ENCODE data around the gene SCAMP5.

Gene SCAMP5

GRCh38 chr15:75023181-75023871 is 28.0 kb downstream of the SCAMP5 start, which contains the start of gene PPCDC:
Gene PPCDC (plus strand): TSS chr15:75023590. CDS start chr15:75028319, 4,729 bp downstream.
- DNase-seq: peak; percentile 93 to 95

GRCh38 chr15:75023872-75024636 is 28.7 kb downstream of the SCAMP5 start:
- DNase-seq: peak in 1 of 2 donors; percentile 17

GRCh38 chr15:75025107-75025506 is 29.7 kb downstream of the SCAMP5 start:
- DNase-seq: no peak

- DNase-seq: no peak
Observed at GRCh38 chr15:75025548-75026260, 30.3 kb downstream of the SCAMP5 start.

DNA sequence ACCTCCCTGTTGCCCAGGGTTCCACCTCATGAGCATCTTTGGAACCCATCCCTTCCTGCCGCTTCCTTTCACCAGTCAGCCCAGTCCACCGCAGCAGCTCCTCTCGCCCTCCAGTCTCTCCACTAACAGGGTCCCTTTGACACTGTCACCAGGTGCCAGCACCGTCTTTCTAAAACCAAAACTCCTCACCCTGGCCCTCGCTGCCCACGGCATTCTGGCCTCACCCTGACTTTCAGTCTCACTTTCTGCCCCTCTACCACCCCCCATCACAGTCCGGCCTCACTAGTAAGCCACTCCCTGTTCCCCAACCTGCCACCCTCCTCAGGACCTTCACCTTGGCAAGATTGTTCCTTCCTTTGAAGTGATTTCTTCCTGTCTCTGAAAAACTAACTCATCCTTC is 32.2 kb downstream of the SCAMP5 start:
- DNase-seq: no peak

- no peak for DNase-seq
Observed at GRCh38 chr15:75028991-75029377, 33.6 kb downstream of the SCAMP5 start.

DNA sequence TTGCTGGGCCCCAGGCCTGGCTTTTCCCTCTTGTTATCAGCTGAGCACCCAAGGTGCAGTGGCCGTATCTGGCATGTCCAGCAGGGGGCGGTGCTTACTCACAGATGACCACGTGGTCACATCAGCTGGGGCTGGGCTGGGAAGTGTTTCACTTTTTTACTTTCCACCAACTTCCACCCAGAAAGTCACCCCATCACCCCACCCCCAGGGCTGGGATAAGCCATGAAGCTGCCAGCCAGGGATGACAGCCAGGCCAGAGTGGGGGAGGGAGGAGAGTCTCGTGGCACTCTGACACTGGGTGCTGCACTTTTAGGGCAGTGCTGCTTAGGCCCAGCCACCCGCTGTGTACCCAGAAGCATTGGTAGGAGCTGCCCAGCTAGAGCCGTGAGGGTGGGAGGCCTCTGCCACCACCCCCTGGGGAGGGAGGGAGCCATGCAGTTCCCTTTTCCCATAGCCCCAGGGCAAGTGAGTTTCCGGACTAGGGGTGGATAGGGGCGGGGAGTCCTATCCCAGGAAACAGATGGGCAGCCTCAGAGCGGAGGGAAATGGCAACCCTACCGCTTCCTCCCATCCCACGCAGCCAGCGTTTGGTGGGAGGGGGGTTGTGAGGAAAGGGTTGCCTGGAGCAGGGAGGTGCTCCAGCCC is 34.1 kb downstream of the SCAMP5 start:
- peak; percentile 85 to 87 for DNase-seq

GRCh38 chr15:75030023-75030413 is 34.7 kb downstream of the SCAMP5 start:
- no peak for DNase-seq

- no peak for DNase-seq
Observed at GRCh38 chr15:75030424-75030823, 35.1 kb downstream of the SCAMP5 start.

DNA sequence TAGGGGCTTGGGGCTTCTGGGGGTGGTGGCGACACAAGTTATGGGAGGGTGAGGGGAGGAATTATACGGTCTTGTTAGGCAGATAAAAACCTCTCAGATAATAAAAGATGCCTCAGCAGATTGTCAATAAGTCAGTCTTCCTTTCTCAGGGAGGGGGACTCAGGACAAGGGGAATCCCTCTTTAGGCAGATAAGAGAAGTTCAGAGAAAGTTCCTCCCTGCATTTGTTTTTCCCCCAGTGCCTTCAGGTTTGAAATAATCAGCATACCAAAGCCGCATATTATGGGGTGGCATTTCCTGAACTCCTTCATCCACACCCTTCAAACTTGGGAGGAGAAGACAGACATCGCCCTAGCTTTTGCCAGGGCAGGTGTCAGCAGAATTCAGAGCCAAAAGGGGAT is 36.5 kb downstream of the SCAMP5 start:
- DNase-seq: no peak

DNA sequence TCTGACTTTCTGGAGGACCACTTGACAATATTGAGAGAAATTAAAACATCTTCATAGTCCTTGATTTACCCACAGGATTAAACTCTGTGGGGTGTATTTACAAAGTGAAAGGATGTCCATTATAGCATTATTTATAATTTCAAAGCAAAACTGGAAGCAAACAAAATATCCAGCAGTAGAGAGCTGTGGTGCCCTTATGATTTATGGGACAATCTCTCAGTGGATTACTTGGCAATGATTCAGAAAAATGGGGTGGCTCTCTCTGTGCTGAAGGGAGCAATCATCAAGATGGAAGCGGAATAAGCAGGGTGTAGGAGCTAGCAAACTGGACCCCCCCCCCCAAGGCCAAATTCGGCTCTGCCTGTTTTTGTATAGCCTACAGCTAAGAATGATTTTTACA is 37.0 kb downstream of the SCAMP5 start:
- DNase-seq: no peak

DNA sequence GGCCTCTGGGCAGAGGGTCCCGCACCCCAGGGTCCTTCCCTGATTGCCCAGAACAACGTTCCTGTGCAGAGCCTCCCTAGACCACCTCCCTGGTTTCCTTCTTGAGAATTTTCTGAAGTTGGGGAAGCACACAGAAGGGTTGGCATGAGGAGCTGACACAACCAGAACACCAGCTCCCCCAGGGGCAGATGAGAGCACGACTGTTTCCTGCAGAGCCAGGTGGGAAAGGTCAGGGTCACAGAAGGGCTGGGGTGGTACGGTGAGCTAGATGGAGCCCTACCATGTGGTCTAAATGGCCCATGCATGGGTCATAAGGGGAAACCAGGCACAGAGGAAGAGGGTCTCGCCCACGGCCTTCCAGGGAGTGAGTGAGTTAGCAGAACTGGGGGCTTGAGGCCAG is 38.4 kb downstream of the SCAMP5 start:
- no peak for DNase-seq

- peak; percentile 10 to 43 for DNase-seq
Observed at GRCh38 chr15:75034615-75035014, 39.3 kb downstream of the SCAMP5 start.

DNA sequence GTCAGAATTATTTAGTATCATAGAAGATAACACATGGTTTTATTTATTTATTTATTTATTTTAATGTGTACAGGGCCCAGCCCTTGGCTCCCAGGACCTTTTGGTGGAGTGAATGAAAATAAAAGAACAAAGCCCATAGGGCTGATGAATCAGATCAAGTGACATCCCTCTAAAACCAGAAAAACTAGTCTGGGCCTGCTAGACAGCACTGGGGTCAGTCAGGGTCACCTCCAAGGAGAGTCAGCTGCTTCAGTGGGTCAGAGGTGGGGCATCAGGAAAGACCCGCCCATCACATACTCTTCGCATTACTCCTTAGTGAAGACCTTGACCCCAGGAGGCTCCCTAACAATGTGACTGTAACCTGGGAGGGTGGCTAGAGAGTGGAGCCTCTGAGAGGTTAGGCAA is 40.9 kb downstream of the SCAMP5 start:
- DNase-seq: no peak

DNA sequence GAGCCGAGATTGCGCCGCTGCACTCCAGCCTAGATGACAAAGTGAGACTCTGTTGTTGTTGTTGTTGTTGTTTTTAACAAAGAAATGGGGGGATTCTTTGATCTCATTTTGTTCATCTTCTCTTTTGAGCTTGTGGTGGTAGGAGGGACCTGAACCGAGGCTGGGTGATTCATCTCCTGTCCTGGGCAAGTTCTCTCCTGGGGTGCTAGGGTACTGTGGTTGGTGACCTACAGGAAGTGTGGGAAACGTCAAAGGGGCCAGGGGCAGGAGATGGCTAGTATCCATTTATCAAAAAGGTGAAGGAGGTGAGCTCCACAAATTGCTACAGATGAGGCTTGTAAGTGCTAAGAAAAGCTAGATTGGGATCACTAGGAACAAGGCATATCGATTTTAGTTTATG is 42.3 kb downstream of the SCAMP5 start:
- no peak for DNase-seq

DNA sequence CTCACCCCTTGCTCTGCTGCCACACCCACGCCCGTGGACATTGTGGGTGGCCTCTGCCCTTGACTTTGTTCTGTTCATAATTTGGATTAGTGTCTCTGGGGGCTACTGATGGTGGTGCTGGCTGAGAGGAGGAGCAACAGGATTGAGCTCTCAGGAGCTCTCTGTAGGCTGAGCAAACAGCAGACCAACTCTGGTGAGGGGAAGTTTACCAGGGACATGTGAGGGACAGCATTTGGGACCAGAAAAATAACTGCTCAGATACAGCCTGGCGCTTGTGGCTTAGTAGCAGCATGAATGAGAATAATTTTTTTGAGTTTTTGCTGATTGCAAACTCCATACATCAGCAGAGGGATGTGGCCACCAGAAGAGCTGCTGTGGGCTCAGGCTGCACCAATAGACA is 42.9 kb downstream of the SCAMP5 start:
- no peak for DNase-seq

DNA sequence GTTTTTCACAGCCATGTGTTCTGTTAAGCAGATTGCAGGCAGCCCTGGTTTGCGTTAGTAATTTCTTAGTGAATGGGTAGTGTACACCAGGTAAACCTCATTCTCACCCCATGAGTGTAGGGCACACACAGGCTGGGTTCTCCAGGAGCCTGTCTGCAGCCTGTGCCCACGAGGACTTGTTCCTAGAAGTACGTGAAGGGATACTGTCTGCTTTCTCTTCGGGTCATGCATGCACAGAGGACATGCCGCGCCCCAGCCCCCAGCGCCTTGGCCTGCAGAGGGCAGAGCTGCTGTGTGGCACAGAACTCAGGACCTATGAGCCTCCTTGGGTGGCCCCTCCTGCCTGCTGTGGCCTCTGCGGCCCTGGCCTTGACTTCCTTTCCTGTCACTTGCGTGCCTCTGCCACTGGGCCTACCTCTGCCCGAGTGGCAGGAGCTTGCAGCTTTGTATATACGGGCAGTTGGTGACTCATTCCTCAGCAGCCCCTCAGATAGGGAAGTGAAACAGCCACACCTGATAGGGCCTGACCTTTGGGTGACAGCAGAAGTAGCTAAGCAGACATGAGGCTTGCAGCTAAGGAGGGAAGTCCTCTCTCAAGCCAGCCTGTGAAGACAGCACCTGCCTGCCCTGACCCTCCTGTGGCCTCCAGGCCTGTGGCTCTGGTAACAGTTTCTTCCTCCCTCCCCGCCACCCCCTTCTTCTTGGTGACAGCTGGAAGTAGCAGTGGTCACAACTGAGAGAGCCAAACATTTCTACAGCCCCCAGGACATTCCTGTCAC is 47.6 kb downstream of the SCAMP5 start:
- peak; percentile 65 to 92 for DNase-seq

DNA sequence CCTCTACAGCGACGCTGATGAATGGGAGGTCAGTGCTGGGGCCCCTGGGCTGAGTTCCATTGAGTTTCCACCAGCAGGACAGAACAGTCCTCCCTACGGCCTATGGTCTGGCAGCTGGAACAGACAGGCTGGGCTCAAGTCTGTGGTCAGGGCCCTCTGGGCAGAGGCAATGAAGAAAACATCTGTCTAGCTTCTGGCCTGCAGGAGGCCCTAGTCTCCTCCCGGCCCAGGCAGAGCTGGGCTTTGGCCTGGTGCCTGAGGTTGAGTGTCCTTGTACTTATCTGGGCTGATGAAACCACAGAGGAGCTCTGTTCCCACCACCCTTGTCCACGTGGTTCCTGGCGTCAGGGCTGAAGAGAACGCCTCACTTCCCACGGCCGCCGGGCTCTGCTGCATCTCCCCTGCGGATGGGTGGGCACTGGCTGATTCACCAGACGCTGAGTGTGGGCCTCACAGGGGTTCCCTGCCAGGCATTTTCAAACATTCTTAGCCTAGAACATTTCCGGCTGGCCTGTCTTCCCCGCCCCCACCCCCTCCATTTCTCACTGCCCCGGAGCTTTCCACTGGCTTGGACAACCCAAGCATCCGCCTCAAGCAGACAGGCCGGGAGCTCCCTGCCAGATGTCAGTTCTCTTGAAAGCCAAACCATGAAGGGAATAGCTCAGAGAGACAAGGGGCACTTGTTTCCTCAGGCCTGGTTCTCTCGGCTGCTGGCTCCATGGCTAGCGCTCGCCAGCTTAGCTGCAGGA is 48.3 kb downstream of the SCAMP5 start:
- peak; percentile 28 to 77 for DNase-seq

DNA sequence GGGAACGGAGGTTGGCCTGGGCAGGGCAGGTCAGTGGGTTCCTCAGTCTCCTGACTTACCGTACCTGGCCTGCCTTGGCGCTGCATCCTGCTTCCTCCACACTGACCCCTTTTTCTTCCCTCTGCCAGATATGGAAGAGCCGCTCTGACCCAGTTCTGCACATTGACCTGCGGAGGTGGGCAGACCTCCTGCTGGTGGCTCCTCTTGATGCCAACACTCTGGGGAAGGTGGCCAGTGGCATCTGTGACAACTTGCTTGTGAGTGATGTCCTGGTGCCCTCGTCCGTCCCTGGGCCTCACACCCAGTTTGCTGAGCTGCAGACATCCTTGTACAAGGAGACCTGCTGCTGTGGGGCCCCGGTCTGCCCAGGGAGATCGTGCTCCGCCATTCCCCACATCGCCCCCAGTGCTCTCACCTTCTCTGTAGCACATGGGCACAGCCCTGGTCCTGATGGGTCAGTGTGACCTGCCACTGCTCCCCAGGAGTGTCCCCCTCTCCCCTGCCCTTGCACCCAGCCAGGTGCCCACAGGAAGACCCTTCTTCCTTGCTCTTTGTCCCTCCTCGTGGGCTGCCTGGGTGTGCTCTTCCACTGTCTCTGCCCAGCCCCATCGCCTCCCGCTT is 49.0 kb downstream of the SCAMP5 start:
- DNase-seq: no peak

- no peak for DNase-seq
Observed at GRCh38 chr15:75045332-75046015, 50.1 kb downstream of the SCAMP5 start.

DNA sequence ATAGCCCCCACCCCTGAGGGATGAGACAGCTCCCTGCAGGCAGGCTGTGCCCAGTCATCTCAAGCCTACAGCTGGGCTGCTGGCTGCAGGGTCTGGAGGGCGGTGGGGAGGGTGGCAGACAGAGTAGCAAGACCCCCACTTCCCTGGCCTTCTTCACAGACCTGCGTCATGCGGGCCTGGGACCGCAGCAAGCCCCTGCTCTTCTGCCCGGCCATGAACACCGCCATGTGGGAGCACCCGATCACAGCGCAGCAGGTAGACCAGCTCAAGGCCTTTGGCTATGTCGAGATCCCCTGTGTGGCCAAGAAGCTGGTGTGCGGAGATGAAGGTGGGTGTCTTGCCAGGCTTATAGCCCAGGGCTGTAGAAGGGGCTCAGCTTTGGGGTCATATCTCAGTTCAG is 53.0 kb downstream of the SCAMP5 start:
- DNase-seq: no peak

All from CD4-positive, alpha-beta T cell treated with Interferon alpha-2 for 1 hour (primary cell).